ENCODE measurements around the gene MYO7B. TPM values are rescaled to one million over a fixed set of nuclear protein-coding genes. Genes with fewer than 3 reads are reported as not detected.

The MYO7B gene
- total RNA-seq, 4 donors from 2014 or later: 0.56 TPM; not detected in 3

GRCh38 chr2:127661072-127661649 lies 125.7 kb downstream of the MYO7B start:
- TF ChIP-seq POLR2A (IDR thresholded peaks at IDR 0.05) (no peak), CTCF (IDR thresholded peaks at IDR 0.05) (no peak)
- 78 to 89% methylated on average over 8 to 12 of the region's 14 CpGs for WGBS, 2 donors
- no peaks in the 10 kb centered on the region for H3K9me3 ChIP-seq
- no peaks in the 10 kb centered on the region for H3K36me3 ChIP-seq
- H3K27ac ChIP-seq: peak overlapping the region in 1 of 3 donors; percentile 36
- no peak for DNase-seq
- H3K4me1 ChIP-seq: peaks cover 0 to 55% of the 10 kb centered on the region in 2 donors
- intact Hi-C loops (cut with DNase I): no loop called here
- H3K27me3 ChIP-seq: no peaks in the 10 kb centered on the region
- no peak overlapping the region for H3K4me3 ChIP-seq (replicated peaks in 1 of 3)

- Histone ChIP-seq H3K27ac (peak overlapping the region in 1 of 3 donors; percentile 36), H3K9me3 (no peaks in the 10 kb centered on the region), H3K27me3 (no peaks in the 10 kb centered on the region), H3K4me3 (replicated peaks in 1 of 3) (no peak overlapping the region), H3K36me3 (no peaks in the 10 kb centered on the region), H3K4me1 (peaks cover 0 to 51% of the 10 kb centered on the region in 2 donors)
- no peak for TF ChIP-seq POLR2A (IDR thresholded peaks at IDR 0.05)
- no peak for TF ChIP-seq CTCF (IDR thresholded peaks at IDR 0.05)
- WGBS, 2 donors: 67 to 69% methylated on average over 7 to 8 of the region's 9 CpGs
- intact Hi-C loops (cut with DNase I): no loop called here
- no peak for DNase-seq
Measured at GRCh38 chr2:127661949-127662510, 126.5 kb downstream of the MYO7B start.

- intact Hi-C loops (cut with DNase I): no loop called here
- H3K27me3 ChIP-seq: no peaks in the 10 kb centered on the region
- TF ChIP-seq POLR2A (IDR thresholded peaks at IDR 0.05) (no peak), CTCF (IDR thresholded peaks at IDR 0.05) (no peak)
- H3K36me3 ChIP-seq: no peaks in the 10 kb centered on the region
- WGBS, 2 donors: 69 to 79% methylated on average over 7 to 8 of the region's 9 CpGs
- no peak for DNase-seq
- no peaks in the 10 kb centered on the region for H3K9me3 ChIP-seq
- H3K27ac ChIP-seq: peak overlapping the region in 2 of 3 donors; percentile 28
- no peak overlapping the region for H3K4me3 ChIP-seq (replicated peaks in 1 of 3)
- peaks cover 0 to 43% of the 10 kb centered on the region in 2 donors for H3K4me1 ChIP-seq
Measured at GRCh38 chr2:127662937-127663565, 127.6 kb downstream of the MYO7B start.

- no peaks in the 10 kb centered on the region for H3K27me3 ChIP-seq
- H3K36me3 ChIP-seq: no peaks in the 10 kb centered on the region
- TF ChIP-seq POLR2A (IDR thresholded peaks at IDR 0.05): no peak
- no peak for TF ChIP-seq CTCF (IDR thresholded peaks at IDR 0.05)
- no peak overlapping the region for H3K4me3 ChIP-seq (replicated peaks in 1 of 3)
- DNase-seq: no peak
- intact Hi-C loops (cut with DNase I): no loop called here
- H3K4me1 ChIP-seq: peaks cover 0 to 37% of the 10 kb centered on the region in 2 donors
- 69 to 73% methylated on average over 6 of the region's 6 CpGs for WGBS, 2 donors
- peak overlapping the region in 2 of 3 donors; percentile 28 for H3K27ac ChIP-seq
- H3K9me3 ChIP-seq: no peaks in the 10 kb centered on the region
Measured at GRCh38 chr2:127663566-127664064, 128.1 kb downstream of the MYO7B start.

Measured in thyroid gland (tissue), 4 donors.